CD14-positive monocyte (primary cell): ENCODE results near the gene ZNF672. TPM values are rescaled to one million over a fixed set of nuclear protein-coding genes. Genes with fewer than 3 reads are reported as not detected.
"Not testable (repeated sequence)": the region's sequence is repeated elsewhere in the genome, so short reads cannot be mapped to it uniquely, and the experiment has no call there.

Experiments
- DNase-seq, 3 donors: peaks; one replicate each; pipeline ENCODE4 v3.0.0-alpha.2; 2011 to 2022
- H2AFZ ChIP-seq: 2 replicates; pipeline ENCODE4 v1.6.0; 2012; ENCODE audit warnings: mild to moderate bottlenecking, low read depth, low read length, inconsistent platforms; ENCODE audit not compliant: insufficient read depth, poor library complexity, severe bottlenecking
- H3K27ac ChIP-seq, 2 donors: 1 replicate in 1 of 2; 2 replicates in 1 of 2; pipeline ENCODE4 v1.5.1; 2012 to 2013; ENCODE audit warnings: low read length in 2 of 2, control low read depth in 1 of 2, inconsistent platforms in 1 of 2, low read depth in 1 of 2, mild to moderate bottlenecking in 1 of 2
- H3K27me3 ChIP-seq, 2 donors: one replicate each; pipeline versions ENCODE4 v1.6.0 to v1.6.1; 2011 to 2013; ENCODE audit warnings: low read length in 2 of 2; ENCODE audit not compliant: control insufficient read depth in 2 of 2, insufficient read depth in 2 of 2
- H3K36me3 ChIP-seq, 2 donors: replicated peaks in 1 of 2; 1 replicate in 1 of 2; 2 replicates in 1 of 2; pipeline versions ENCODE4 v1.5.1 to v1.6.1; 2012 to 2013; ENCODE audit warnings: low read length in 2 of 2, control low read depth in 1 of 2, inconsistent platforms in 1 of 2, mild to moderate bottlenecking in 1 of 2; ENCODE audit not compliant: insufficient read depth in 2 of 2, control insufficient read depth in 1 of 2
- H3K4me1 ChIP-seq, 2 donors: 1 replicate in 1 of 2; 2 replicates in 1 of 2; pipeline versions ENCODE4 v1.5.1 to v1.6.1; 2012 to 2013; ENCODE audit warnings: low read length in 2 of 2, control low read depth in 1 of 2, inconsistent platforms in 1 of 2, mild to moderate bottlenecking in 1 of 2, moderate library complexity in 1 of 2; ENCODE audit not compliant: insufficient read depth in 2 of 2, control insufficient read depth in 1 of 2
- H3K4me2 ChIP-seq: replicated peaks from 2 replicates; pipeline ENCODE3; 2012; ENCODE audit warnings: low read length, moderate library complexity, mild to moderate bottlenecking; ENCODE audit not compliant: poor library complexity, severe bottlenecking; ENCODE audit errors: extremely low read depth
- H3K4me3 ChIP-seq, 3 experiments: fragments of 200-600 bp in 1 of 3; sonication (generic) in 1 of 3; replicated peaks in 1 of 3; 1 replicate in 2 of 3; 2 replicates in 1 of 3; pipeline ENCODE4 v1.5.1; 2011 to 2013; ENCODE audit warnings: low read length in 3 of 3, mild to moderate bottlenecking in 3 of 3, control low read depth in 2 of 3, low read depth in 2 of 3, inconsistent platforms in 1 of 3, moderate library complexity in 1 of 3
- H3K79me2 ChIP-seq: 2 replicates; pipeline ENCODE4 v1.6.0; 2012; ENCODE audit warnings: mild to moderate bottlenecking, control low read depth, inconsistent platforms, low read length, moderate library complexity; ENCODE audit not compliant: insufficient read depth
- H3K9ac ChIP-seq: 2 replicates; pipeline ENCODE4 v1.6.0; 2017; ENCODE audit warnings: low read length, mild to moderate bottlenecking; ENCODE audit not compliant: insufficient read depth, poor library complexity, severe bottlenecking
- H3K9me3 ChIP-seq, 2 donors: replicated peaks in 1 of 2; 1 replicate in 1 of 2; 2 replicates in 1 of 2; pipeline versions ENCODE4 v1.5.1 to v1.6.1; 2012 to 2013; ENCODE audit warnings: low read length in 2 of 2, control low read depth in 1 of 2; ENCODE audit not compliant: control insufficient read depth in 1 of 2, insufficient read depth in 1 of 2
- H4K20me1 ChIP-seq: 2 replicates; pipeline ENCODE4 v1.6.0; 2012; ENCODE audit warnings: mild to moderate bottlenecking, low read length, control low read depth, moderate library complexity; ENCODE audit not compliant: insufficient read depth
- H3K27ac Mint-ChIP-seq, 7 donors: one replicate each; pipeline ENCODE4 v1.8.0; 2020; ENCODE audit warnings: mild to moderate bottlenecking in 7 of 7, mixed read lengths in 7 of 7, moderate library complexity in 6 of 7, inconsistent platforms in 2 of 7
- H3K27me3 Mint-ChIP-seq, 3 donors: one replicate each; pipeline ENCODE4 v1.8.0; 2021 to 2022; ENCODE audit warnings: low read depth in 3 of 3, mild to moderate bottlenecking in 3 of 3, mixed read lengths in 3 of 3, moderate library complexity in 3 of 3, inconsistent platforms in 1 of 3
- H3K36me3 Mint-ChIP-seq, 2 donors: one replicate each; pipeline ENCODE4 v1.8.0; 2020; ENCODE audit warnings: mixed read lengths in 2 of 2, inconsistent platforms in 1 of 2, mild to moderate bottlenecking in 1 of 2
- H3K4me1 Mint-ChIP-seq: one replicate; pipeline ENCODE4 v1.8.0; 2020; ENCODE audit warnings: mild to moderate bottlenecking, mixed read lengths
- H3K4me3 Mint-ChIP-seq, 2 donors: one replicate each; pipeline ENCODE4 v1.8.0; 2020; ENCODE audit warnings: mild to moderate bottlenecking in 2 of 2, mixed read lengths in 2 of 2, moderate library complexity in 1 of 2
- H3K9me3 Mint-ChIP-seq, 7 donors: one replicate each; pipeline ENCODE4 v1.8.0; 2020 to 2022; ENCODE audit warnings: mixed read lengths in 7 of 7, mild to moderate bottlenecking in 6 of 7, moderate library complexity in 6 of 7, inconsistent platforms in 2 of 7
- CTCF ChIP-seq: fragments of 200-600 bp; IDR thresholded peaks from one replicate; pipeline ENCODE4 v1.8.0; 2022; ENCODE audit warnings: antibody characterized with exemption, mild to moderate bottlenecking
- WGBS: methylation state at CpG from one replicate; pipeline ENCODE4 v1.1.5; 2013; ENCODE audit warnings: missing lambda C conversion rate; ENCODE audit not compliant: insufficient coverage; 5-methylcytosine and 5-hydroxymethylcytosine counted together
- intact Hi-C, 2 donors: fragments of 100-400 bp; cut with micrococcal nuclease; formaldehyde crosslinking; loops; one replicate each; pipeline versions ENCODE4 v1.15.0 to v1.15.1; 2023
- polyA plus RNA-seq, 3 donors: library from polyadenylated mRNA; depleted of rRNA in 1 of 3; unstranded in 2 of 3; stranded (reverse) in 1 of 3; fragments of 300-500 nt in 2 of 3; fragments of >200 nt in 1 of 3; fragmentation: Illumina TruSeq in 2 of 3; gene quantifications; 1 replicate in 2 of 3; 2 replicates in 1 of 3; pipeline ENCODE4 v1.2.3, GENCODE V29; 2012 to 2021

The ZNF672 gene
- polyA plus RNA-seq, 3 donors, result 21.2 to 23.9 (median 23.4) TPM

- intact Hi-C loops, result no loop called here
- Mint-ChIP-seq H3K9me3 (peaks cover 0 to 4% (median 0%) of the 10 kb centered on the region in 7 donors), H3K27me3 (peaks cover 0 to 4% (median 2%) of the 10 kb centered on the region in 3 donors), H3K36me3 (no peaks in the 10 kb centered on the region), H3K4me1 (no peaks in the 10 kb centered on the region), H3K27ac (no peak overlapping the region), H3K4me3 (no peak overlapping the region)
- Histone ChIP-seq H3K27me3 (no peaks in the 10 kb centered on the region), H3K4me1 (no peaks in the 10 kb centered on the region), H3K9me3 (no peaks in the 10 kb centered on the region), H3K9ac (no peak overlapping the region), H2AFZ (peak overlapping the region; percentile 36), H3K36me3 (no peaks in the 10 kb centered on the region), H3K79me2 (no peaks in the 10 kb centered on the region), H3K4me2 (no peak overlapping the region), H3K4me3 (no peak overlapping the region), H4K20me1 (no peaks in the 10 kb centered on the region), H3K27ac (no peak overlapping the region)
- TF ChIP-seq CTCF, result no peak
- no peak for DNase-seq
- WGBS, result 60% methylated on average over 1 of the region's 1 CpG
These were observed 48.3 kb downstream of the ZNF672 start for GRCh38 chr1:248886237-248886895.

GRCh38 chr1:248889914-248890243 lies 51.9 kb downstream of the ZNF672 start:
- H3K4me3 ChIP-seq, H3K4me1 Mint-ChIP-seq, H3K4me3 Mint-ChIP-seq, H3K27me3 Mint-ChIP-seq, DNase-seq, H3K27ac Mint-ChIP-seq, H3K27me3 ChIP-seq, H3K27ac ChIP-seq, H4K20me1 ChIP-seq, H3K9me3 Mint-ChIP-seq, H3K4me2 ChIP-seq, H3K9ac ChIP-seq, H3K79me2 ChIP-seq, H3K36me3 Mint-ChIP-seq, intact Hi-C loops, H3K4me1 ChIP-seq, H3K9me3 ChIP-seq, H3K36me3 ChIP-seq: not testable (repeated sequence)
- WGBS, result 93% methylated on average over 6 of the region's 10 CpGs
- peak overlapping the region; percentile 19 for H2AFZ ChIP-seq
